Measurements from ENCODE around the gene SLC26A8. TPM values are rescaled to one million over a fixed set of nuclear protein-coding genes. Genes with fewer than 3 reads are reported as not detected.
"Not testable (repeated sequence)": the region's sequence is repeated elsewhere in the genome, so short reads cannot be mapped to it uniquely, and the experiment has no call there.

SLC26A8 gene
- total RNA-seq, 1 experiment from 2014 or later = not detected

GRCh38 chr6:35916056-35916455 is 108.4 kb downstream of the SLC26A8 start:
- no peak for DNase-seq (ENCODE audit: low read depth)

DNA sequence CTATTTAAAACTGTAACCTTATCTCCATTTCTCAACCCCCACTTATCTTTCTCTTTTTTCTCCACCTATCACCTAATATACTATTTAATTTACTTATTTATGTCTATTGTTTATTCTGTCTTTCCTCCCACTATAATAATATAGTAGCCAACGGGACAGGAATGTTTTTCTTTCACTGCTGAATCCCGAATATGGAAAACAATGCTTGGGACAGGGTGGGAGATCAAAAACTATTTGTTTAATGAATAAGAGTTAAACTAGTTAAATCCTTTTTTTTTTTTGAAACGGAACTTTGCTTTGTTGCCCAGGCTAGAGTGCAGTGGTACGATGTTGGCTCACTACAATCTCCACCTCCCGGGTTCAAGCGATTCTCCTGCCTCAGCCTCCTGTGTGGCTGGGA is 109.9 kb downstream of the SLC26A8 start:
- no peak for DNase-seq (ENCODE audit: low read depth)

DNA sequence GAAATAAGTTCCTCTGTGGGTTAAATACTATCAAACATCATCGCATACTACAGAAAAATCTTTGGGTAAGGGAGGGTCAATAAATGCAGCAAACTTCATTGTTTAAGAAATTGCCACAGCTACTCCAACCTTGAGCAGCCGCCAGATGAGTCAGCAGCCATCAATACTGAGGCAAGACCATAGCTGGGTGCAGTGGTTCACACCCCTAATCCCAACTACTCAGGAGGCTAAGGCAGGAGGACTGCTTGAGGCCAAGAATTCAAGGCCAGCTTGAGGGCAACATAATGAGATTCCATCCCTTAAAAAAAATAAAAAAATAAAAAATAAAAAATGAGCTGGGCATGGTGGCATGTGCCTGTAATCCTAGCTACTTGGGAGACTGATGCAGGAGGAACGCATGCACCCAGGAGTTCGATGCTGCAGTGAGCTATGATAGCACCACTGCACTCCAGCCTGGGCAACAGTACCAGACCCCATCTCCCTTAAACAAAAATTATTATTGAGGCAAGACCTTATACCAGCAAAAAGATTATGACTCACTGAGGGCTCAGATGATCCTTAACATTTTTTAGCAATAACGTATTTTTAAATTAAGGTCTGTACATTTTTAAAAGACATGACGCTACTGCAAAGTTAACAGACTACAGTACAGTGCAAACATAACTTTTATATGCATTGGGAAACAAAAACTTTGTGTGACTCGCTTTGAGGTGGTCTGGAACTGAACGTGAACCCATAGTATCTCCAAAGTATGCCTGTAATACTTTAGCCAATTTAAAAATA is 112.4 kb downstream of the SLC26A8 start:
- no peak for DNase-seq (ENCODE audit: low read depth)

- not testable (repeated sequence) for DNase-seq (ENCODE audit: low read depth)
Measured at GRCh38 chr6:35909571-35909970, 114.9 kb downstream of the SLC26A8 start.

GRCh38 chr6:35908753-35909401 is 115.6 kb downstream of the SLC26A8 start:
- DNase-seq (ENCODE audit: low read depth) = not testable (repeated sequence)

DNA sequence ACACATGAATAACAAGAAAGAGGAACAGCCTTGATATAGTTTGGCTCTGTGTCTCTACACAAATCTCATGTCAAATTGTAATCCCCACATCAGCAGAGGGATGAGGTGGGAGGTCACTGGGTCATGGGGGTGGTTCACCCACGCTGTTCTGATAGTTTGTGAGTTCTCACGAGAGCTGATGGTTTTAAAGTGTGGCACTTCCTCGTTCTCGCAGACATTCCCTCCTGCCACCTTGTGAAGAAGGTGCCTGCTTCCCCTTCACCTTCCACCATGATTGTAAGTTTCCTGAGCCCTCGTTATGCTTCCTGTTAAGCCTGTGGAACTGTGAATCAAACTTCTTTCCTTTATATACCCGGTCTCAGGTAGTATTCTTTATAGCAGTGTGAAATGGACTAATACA is 116.7 kb downstream of the SLC26A8 start:
- DNase-seq (ENCODE audit: low read depth) = no peak

DNA sequence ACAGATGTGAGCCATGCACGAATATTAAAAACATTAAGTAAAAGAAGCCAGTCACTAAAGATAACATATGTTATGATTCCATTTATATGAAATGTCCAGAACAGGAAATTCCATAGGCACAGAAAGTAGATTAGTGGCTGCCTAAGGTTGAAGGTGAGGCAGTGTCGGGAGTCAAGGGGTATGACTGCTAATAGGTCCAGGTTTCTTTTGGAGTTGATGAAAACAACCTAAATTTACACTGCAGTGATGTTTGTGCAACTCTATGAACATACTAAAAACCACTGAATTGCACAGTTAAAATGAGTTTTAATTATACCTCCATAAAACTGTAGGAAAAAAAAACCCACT is 118.0 kb downstream of the SLC26A8 start:
- DNase-seq (ENCODE audit: low read depth) = no peak

DNA sequence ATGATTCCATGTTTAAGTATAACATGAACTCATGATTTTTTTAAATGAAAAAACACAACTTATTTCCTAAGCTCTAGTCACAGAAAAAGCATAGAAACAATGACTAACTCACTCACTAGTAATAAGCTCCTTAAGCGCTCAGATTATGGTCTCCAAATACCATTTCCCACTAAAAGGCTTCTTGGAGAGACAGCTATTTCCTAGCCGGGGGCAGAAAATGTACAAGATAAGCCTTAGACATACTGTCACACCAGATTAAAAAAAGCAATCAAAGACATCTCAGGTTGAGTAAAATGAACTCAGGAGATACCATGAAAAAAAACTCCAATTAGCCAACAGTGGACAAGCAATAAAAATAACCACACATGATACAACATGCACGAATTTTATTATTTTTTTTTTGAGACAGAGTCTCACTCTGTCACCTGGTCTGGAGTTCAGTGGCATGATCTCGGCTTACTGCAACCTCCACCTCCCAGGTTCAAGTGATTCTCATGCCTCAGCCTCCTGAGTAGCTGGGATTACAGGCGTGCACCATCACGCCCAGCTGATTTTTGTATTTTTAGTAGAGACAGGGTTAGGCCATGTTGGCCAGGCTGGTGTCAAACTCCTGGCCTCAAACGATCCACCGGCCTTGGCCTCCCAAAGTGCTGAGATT is 118.5 kb downstream of the SLC26A8 start:
- DNase-seq (ENCODE audit: low read depth) = no peak

DNA sequence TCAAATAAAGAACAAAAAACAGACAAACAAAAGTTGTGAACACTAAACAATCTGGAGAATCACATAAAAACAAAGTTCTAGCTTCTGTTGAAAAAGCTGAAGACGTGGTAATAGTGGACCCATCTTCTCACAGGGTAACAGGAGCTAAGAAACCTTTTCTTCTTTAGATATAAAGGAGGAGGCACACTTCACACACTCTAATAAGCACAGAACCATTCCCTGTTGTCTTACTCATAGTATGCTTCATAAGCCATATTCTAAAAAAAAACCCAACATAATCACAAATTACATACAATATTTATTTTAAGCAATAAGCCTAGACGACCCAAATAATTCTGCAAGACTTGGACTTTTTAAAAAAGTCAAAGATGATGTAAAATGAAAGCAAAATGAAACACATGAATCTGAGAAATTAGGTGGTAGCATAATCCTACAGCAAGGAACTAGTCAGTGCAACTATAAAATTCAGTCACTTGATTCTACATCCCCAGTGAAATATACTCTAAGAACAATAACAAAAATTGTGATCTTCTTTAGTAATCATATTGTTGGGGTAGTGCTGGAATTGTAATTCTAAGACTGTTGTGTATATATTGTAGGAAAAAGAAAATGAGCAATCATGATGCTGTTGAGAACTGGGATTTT is 119.2 kb downstream of the SLC26A8 start:
- no peak for DNase-seq (ENCODE audit: low read depth)

DNA sequence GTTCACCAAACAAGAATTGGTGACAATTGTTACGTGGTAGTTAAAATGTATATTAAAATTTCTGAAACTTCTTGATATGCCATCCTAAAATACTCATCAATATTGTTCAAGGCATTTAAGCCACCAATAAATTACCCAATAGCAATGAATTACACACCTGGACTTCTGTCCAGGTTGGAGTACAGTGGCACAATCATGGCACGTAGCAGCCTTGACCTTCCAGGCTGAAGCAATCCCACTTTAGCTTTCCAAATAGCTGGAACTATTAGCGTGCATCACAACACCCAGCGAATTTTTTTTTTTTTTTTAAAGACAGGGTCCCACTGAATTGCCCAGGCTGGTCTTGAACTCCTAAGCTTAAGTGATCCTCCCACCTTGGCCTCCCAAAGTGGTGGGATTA is 120.8 kb downstream of the SLC26A8 start:
- DNase-seq (ENCODE audit: low read depth) = no peak

DNA sequence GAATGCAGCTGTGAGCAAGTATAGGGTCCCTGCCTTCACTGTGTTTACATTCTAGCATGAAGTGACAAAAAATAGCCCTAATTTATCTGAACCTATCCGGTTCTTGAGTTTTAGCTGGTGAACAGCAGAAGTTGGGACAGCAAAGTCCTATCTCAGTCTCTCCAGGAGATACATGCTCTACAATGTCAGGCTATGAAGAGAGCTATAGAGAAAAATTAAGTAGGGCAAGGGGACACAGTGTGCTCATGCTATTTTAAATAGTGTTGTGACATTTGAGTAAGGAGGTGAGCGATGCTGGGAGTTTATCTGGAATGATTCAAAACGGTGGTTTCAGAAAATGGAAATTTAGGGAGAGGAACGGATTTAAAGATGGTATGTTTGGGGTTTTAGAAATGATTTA is 124.0 kb downstream of the SLC26A8 start:
- no peak for DNase-seq (ENCODE audit: low read depth)

DNA sequence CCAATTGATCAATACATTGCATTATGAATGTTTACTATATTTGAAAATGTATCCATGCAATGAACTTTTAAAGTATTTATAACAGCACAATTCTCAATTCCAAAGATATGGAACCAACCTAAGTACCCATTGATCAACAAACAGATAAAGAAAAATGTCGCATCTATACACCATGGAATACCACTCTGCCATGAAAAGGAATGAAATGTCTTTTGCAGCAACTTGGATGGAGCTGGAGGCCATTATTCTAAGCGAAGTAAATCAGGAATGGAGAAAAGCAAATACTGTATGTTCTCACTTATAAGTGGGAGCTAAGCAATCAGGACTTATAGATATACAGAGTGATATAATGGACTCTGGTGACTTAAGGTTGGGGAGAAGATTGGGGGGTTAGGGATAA is 126.4 kb downstream of the SLC26A8 start:
- DNase-seq (ENCODE audit: low read depth) = no peak

DNA sequence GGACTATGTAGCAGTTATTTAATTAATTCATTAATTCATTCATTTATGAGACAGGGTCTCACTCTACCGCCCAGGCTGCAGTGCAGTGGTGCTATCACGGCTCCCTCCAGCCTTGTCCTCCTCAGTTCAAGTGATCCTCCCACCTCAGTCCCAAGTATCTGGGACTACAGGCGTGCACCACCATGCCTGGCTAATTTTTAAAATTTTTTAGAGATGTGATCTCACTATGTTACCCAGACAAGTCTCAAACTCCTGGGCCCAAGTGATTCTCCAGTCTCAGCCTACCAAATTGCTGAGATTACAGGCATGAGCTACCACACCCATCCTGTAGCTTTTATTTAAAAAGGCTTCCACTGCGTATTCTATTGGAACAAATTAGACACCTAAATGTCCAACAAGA is 127.0 kb downstream of the SLC26A8 start:
- no peak for DNase-seq (ENCODE audit: low read depth)

DNA sequence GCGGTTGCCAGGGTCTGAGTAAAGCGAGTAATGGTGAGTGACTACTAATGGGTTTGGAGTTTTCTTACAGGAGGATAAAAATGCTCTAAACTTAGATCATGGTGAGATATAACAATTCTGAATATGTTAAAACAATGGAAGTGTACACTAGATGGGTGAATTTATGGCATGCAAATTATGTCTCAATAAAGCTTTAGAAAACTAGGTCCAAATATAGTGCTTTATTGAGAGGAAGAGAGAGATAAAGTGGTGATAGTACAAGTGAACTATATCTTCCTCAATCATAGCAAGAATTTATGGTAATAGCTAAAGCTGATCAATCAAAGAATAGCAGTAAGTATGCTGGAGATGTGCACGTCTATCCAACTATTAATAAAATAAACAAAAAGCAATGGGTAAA is 127.4 kb downstream of the SLC26A8 start:
- DNase-seq (ENCODE audit: low read depth) = no peak

DNA sequence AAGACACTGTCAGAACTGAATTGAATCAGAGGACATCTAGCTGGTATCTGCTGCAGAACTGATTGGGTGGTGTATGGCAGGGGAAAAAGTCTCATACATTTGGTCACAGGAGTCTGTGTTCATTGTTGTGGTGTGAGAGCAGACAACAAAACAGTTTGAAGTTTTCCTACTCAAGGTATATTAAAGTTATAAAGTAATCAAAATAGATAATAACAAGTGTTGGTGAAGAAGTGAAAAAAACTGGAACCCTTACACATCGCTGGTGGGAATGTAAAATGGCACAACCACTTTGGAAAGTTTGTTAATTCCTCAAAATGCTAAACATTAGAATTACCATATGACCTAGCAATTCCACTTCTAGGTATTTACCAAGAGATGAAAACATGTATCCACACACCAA is 128.2 kb downstream of the SLC26A8 start:
- no peak for DNase-seq (ENCODE audit: low read depth)

DNA sequence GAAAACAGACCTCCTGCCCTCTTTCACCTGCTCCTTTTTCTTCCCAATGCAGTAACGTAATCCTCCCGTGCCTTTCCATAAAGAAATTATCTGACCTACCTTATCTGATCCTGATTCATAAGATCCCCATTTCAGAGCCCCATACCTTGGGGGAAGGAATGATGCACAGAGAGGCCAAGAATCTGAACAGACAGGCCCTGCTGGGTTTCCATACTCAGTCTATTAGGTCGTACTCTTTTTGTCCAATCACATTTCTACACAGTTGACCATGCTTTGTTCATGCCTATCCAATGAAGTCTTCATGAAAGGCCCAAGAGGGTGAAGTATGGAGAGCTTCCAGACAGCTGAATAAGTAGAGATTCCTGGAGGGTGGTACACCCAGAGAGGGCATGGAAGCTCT is 128.9 kb downstream of the SLC26A8 start:
- DNase-seq (ENCODE audit: low read depth) = no peak

DNA sequence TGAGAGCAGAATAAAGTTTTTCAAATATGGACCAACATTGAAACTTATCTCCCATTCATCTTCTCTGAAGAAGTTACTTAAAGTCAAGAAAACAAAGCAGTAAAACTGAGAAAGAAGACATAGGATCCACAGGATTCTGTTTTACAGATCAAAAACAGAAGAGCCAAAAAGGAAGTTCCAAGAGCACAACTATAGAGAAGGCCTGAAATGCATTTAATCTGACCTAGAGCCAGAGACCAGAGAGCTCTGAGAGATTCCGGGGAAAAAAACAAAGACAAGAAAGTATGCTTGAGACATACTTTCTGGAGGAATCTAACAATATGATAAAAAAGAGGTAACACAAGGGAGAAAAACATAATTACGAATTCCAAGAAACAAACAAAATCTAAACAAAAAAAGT is 129.7 kb downstream of the SLC26A8 start:
- no peak for DNase-seq (ENCODE audit: low read depth)

Other genes with a start within 250 kb of the SLC26A8 start
- gene CLPSL2, start 248.0 kb downstream of the SLC26A8 start, total RNA-seq (2014; rRNA removed; shearing (Covaris generic)) = not detected in 2 replicates
- gene CLPSL1, start 243.6 kb downstream of the SLC26A8 start, total RNA-seq (2014; rRNA removed; shearing (Covaris generic)) = not detected in 2 replicates
- not detected in 2 replicates for gene CLPS, start 227.3 kb downstream of the SLC26A8 start, total RNA-seq (2014; rRNA removed; shearing (Covaris generic))
- not detected in 2 replicates for gene LHFPL5, start 219.3 kb downstream of the SLC26A8 start, total RNA-seq (2014; rRNA removed; shearing (Covaris generic))
- gene SRPK1, start 103.5 kb downstream of the SLC26A8 start, total RNA-seq (2014; rRNA removed; shearing (Covaris generic)) = 131 and 151 TPM in 2 replicates
- gene MAPK14, start 3.2 kb upstream of the SLC26A8 start, total RNA-seq (2014; rRNA removed; shearing (Covaris generic)) = 52.7 and 72.3 TPM in 2 replicates
- gene MAPK13, start 105.9 kb upstream of the SLC26A8 start, total RNA-seq (2014; rRNA removed; shearing (Covaris generic)) = 0.18 and 0.46 TPM in 2 replicates
- 7.2 and 10.0 TPM in 2 replicates for gene BRPF3, start 172.1 kb upstream of the SLC26A8 start, total RNA-seq (2014; rRNA removed; shearing (Covaris generic))
- gene PNPLA1, start 245.4 kb upstream of the SLC26A8 start, total RNA-seq (2014; rRNA removed; shearing (Covaris generic)) = not detected in 2 replicates